IPS-NIHi11 (cell line): ENCODE measurements around the gene CASQ2.
"Not testable (repeated sequence)": the region's sequence is repeated elsewhere in the genome, so short reads cannot be mapped to it uniquely, and the experiment has no call there.

ENCODE experiments used
- DNase-seq: peaks from one replicate; pipeline ENCODE4 v3.0.0; 2012; ENCODE audit warnings: mixed read lengths, low spot score

The CASQ2 gene

GRCh38 chr1:115780655-115781054 lies 12.1 kb upstream of the CASQ2 start:
- DNase-seq: not testable (repeated sequence)

- not testable (repeated sequence) for DNase-seq
These were observed 10.6 kb upstream of the CASQ2 start for GRCh38 chr1:115779075-115779474.

GRCh38 chr1:115771847-115772457 lies 3.4 kb upstream of the CASQ2 start:
- DNase-seq: peak; percentile 79

- peak; percentile 42 for DNase-seq
These were observed 2.8 kb upstream of the CASQ2 start for GRCh38 chr1:115771094-115771846.

- no peak for DNase-seq
These were observed 1.1 kb downstream of the CASQ2 start for GRCh38 chr1:115767403-115767802.

- no peak for DNase-seq
These were observed 3.4 kb downstream of the CASQ2 start for GRCh38 chr1:115765091-115765490.

GRCh38 chr1:115764541-115764940 lies 4.0 kb downstream of the CASQ2 start:
- peak; percentile 24 for DNase-seq

GRCh38 chr1:115762779-115763178 lies 5.7 kb downstream of the CASQ2 start:
- DNase-seq: no peak

GRCh38 chr1:115761601-115762302 lies 6.8 kb downstream of the CASQ2 start:
- no peak for DNase-seq

GRCh38 chr1:115757856-115758255 lies 10.7 kb downstream of the CASQ2 start:
- DNase-seq: no peak

- DNase-seq: no peak
These were observed 11.2 kb downstream of the CASQ2 start for GRCh38 chr1:115757326-115757725.

GRCh38 chr1:115755456-115756370 lies 12.8 kb downstream of the CASQ2 start:
- no peak for DNase-seq

GRCh38 chr1:115753830-115754229 lies 14.7 kb downstream of the CASQ2 start:
- DNase-seq: no peak

- no peak for DNase-seq
These were observed 15.2 kb downstream of the CASQ2 start for GRCh38 chr1:115753361-115753760.

- DNase-seq: no peak
These were observed 19.9 kb downstream of the CASQ2 start for GRCh38 chr1:115748401-115749150.

- no peak for DNase-seq
These were observed 22.4 kb downstream of the CASQ2 start for GRCh38 chr1:115746021-115746690.

GRCh38 chr1:115744646-115745275 lies 23.8 kb downstream of the CASQ2 start:
- no peak for DNase-seq

- no peak for DNase-seq
These were observed 27.7 kb downstream of the CASQ2 start for GRCh38 chr1:115740811-115741210.

- DNase-seq: no peak
These were observed 36.2 kb downstream of the CASQ2 start for GRCh38 chr1:115732316-115732715.

GRCh38 chr1:115729756-115730155 lies 38.8 kb downstream of the CASQ2 start:
- no peak for DNase-seq
